ENCODE data around the gene EXT2.

The EXT2 gene

DNA sequence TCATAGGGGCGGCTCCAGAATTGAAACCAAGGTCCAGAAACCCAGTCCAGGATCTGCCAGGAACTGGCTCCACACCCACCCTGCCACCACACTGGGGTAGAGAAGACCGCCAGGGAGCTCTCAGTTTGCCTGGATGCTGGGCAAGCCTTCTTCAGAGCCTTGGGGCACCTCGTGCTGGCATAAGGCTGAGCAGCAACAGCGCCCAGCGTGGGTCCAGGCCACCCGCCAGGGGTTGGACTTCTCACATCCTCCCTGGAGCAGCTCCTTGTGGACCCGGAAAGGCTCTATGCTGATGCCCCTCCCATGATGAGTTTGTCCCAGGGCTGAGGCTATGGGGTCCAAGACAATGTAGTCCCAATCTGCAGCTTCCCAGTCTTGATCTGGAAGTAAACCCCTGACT lies 184.8 kb downstream of the EXT2 start:
- in situ Hi-C loops (cut with MboI; ENCODE audit: low sequenced_read_pairs, unreplicated experiment), result loop anchor here (10.0 to 25.0 kb wide), 2 partner anchors 175 to 632 kb away; no protein-coding TSS in a partner anchor
- DNase-seq (ENCODE audit: low spot score), result no peak
- TF ChIP-seq, protein P1, sequence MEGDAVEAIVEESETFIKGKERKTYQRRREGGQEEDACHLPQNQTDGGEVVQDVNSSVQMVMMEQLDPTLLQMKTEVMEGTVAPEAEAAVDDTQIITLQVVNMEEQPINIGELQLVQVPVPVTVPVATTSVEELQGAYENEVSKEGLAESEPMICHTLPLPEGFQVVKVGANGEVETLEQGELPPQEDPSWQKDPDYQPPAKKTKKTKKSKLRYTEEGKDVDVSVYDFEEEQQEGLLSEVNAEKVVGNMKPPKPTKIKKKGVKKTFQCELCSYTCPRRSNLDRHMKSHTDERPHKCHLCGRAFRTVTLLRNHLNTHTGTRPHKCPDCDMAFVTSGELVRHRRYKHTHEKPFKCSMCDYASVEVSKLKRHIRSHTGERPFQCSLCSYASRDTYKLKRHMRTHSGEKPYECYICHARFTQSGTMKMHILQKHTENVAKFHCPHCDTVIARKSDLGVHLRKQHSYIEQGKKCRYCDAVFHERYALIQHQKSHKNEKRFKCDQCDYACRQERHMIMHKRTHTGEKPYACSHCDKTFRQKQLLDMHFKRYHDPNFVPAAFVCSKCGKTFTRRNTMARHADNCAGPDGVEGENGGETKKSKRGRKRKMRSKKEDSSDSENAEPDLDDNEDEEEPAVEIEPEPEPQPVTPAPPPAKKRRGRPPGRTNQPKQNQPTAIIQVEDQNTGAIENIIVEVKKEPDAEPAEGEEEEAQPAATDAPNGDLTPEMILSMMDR (IDR thresholded peaks at IDR 0.05; ENCODE audit: borderline replicate concordance, control extremely low read depth, extremely low read depth, insufficient read depth, missing control alignments), result no peak

DNA sequence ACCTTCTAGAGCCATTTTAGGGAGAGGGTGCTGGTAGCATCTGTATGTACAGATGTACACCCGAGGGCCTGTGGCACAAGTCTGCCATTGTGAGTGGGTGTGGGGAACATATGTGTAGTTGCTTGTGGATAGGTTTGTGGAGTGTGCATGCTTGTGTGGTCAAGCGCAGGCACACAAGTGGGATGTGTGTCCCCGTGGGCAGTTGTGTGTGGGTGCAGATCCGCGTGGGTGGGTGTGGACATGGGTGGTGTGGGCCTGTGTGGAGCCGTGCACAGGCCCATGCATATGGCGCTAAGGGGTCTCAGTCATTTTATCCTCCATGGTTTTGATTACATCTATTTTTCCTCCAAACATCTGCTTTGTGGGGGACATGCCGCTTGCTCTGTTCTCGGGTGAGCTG lies 185.7 kb downstream of the EXT2 start:
- TF ChIP-seq, protein P1 (IDR thresholded peaks at IDR 0.05; ENCODE audit: borderline replicate concordance, control extremely low read depth, extremely low read depth, insufficient read depth, missing control alignments), result no peak
- in situ Hi-C loops (cut with MboI; ENCODE audit: low sequenced_read_pairs, unreplicated experiment), result loop anchor here (10.0 to 25.0 kb wide), 2 partner anchors 176 to 631 kb away; no protein-coding TSS in a partner anchor
- DNase-seq (ENCODE audit: low spot score), result no peak

DNA sequence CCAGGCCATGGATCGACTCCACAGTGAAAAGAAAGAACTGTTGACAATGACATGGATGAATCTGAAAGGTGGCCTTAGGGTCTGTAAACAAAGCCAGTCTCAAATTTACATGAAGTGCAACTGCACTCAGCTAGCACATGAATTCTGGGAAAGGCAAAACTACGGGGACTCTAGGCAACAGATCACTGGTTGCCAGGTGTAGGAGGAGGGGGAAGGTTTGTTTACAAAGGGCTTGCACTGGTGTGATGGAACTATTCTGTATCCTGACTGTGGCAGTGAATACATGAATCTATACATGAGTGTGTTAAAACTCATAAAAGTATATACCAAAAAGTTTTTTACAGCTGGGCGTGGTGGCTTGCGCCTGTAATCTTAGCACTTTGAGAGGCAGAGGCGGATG lies 187.1 kb downstream of the EXT2 start:
- TF ChIP-seq, protein P1 (IDR thresholded peaks at IDR 0.05; ENCODE audit: borderline replicate concordance, control extremely low read depth, extremely low read depth, insufficient read depth, missing control alignments), result no peak
- in situ Hi-C loops (cut with MboI; ENCODE audit: low sequenced_read_pairs, unreplicated experiment), result loop anchor here (10.0 to 25.0 kb wide), 2 partner anchors 178 to 630 kb away; no protein-coding TSS in a partner anchor
- DNase-seq (ENCODE audit: low spot score), result no peak

DNA sequence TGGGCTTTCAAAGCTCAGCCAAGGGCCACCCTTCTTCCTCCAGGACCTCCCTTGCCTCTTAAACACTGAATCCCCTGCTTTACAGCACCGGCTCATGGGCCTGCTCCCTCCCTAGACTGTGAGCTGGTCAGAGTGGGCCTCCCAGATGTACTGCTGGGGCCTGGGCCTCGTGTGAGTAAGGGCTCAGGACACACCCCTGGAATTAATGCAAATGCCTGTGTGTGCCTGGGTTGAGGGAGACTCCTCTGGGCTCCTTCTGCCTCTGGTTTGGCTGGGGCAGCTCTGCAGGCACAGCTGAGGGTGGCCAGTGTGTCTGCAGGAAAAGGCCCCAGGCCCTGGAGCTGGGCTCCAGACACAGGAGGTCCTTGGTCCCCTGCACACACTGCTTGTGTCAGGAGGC lies 190.3 kb downstream of the EXT2 start:
- in situ Hi-C loops (cut with MboI; ENCODE audit: low sequenced_read_pairs, unreplicated experiment), result loop anchor here (5.0 to 25.0 kb wide), 3 partner anchors 181 to 627 kb away; no protein-coding TSS in a partner anchor
- DNase-seq (ENCODE audit: low spot score), result no peak
- TF ChIP-seq, protein P1 (IDR thresholded peaks at IDR 0.05; ENCODE audit: borderline replicate concordance, control extremely low read depth, extremely low read depth, insufficient read depth, missing control alignments), result no peak

DNA sequence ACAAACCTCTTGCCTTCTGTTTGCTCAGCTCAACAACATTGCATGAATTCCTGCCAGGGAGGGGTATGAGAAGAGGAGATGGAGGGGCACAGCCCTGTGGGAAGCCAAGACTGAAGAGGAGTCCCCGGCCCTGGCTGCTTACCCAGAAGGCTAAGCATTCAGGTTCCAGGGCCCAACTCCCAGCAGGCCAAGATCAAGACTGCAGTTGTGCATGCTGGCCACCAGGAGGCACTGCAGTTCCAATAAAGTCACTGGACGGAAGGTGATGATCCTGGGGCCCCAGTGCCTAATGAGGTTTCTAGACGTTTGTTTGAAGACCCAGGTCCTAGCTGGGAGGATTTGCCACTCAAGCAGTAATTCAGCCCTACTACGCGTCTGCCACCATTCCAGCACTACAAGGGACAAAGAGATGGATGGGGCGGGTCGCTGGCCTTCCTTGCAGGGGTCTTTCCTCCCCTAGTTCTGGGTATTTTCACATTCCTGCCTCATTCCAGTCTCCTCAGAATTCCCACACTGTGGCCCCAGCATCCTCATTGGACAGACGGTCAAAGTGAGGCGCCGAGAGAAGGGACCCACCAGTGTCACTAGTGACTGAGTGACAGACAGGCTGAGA lies 190.9 kb downstream of the EXT2 start:
- in situ Hi-C loops (cut with MboI; ENCODE audit: low sequenced_read_pairs, unreplicated experiment), result loop anchor here (5.0 to 25.0 kb wide), 3 partner anchors 182 to 626 kb away; no protein-coding TSS in a partner anchor
- TF ChIP-seq, protein P1 (IDR thresholded peaks at IDR 0.05; ENCODE audit: borderline replicate concordance, control extremely low read depth, extremely low read depth, insufficient read depth, missing control alignments), result peak; percentile 93
- peak; percentile 88 for DNase-seq (ENCODE audit: low spot score)

DNA sequence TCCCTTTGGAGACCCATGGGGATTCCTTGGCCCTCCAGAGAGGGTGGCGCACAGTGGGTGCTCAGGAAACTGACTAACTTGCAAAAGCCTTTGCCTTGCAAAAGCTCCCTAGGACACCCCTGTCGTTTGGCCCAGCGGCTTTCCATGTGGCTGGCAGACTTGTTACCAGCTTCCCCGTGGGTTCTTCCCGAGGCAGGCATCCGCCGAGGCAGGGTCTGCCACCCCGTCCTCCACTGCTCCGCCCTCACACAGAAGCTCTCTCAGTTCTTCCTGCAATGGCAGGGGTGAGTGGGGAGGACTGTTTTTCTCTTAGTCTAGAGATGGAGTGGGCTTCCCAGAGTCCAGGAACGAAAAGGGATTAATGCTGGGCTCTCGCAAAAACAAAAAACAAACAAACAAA lies 191.4 kb downstream of the EXT2 start:
- TF ChIP-seq, protein P1 (IDR thresholded peaks at IDR 0.05; ENCODE audit: borderline replicate concordance, control extremely low read depth, extremely low read depth, insufficient read depth, missing control alignments), result no peak
- in situ Hi-C loops (cut with MboI; ENCODE audit: low sequenced_read_pairs, unreplicated experiment), result loop anchor here (5.0 to 25.0 kb wide), 3 partner anchors 182 to 625 kb away; no protein-coding TSS in a partner anchor
- no peak for DNase-seq (ENCODE audit: low spot score)

Measured in GM13976 (cell line).